GM04504 (cell line): ENCODE measurements around the gene FGF7.
"Not testable (repeated sequence)": the region's sequence is repeated elsewhere in the genome, so short reads cannot be mapped to it uniquely, and the experiment has no call there.

ENCODE experiments used
- DNase-seq: peaks from one replicate; pipeline ENCODE4 v3.0.0-alpha.2; 2012; ENCODE audit warnings: low read depth

Gene FGF7

GRCh38 chr15:49423021-49423420 is at the start of gene FGF7:
Gene FGF7, plus strand, starts transcription at chr15:49423242. Its CDS starts 1,056 bp downstream, at chr15:49424298.
- DNase-seq: peak; percentile 78

GRCh38 chr15:49379996-49380395 is 43.0 kb upstream of the FGF7 start:
- no peak for DNase-seq

GRCh38 chr15:49380912-49381311 is 42.1 kb upstream of the FGF7 start:
- no peak for DNase-seq

GRCh38 chr15:49382394-49382793 is 40.6 kb upstream of the FGF7 start:
- no peak for DNase-seq

GRCh38 chr15:49383266-49383665 is 39.8 kb upstream of the FGF7 start:
- peak; percentile 17 for DNase-seq

GRCh38 chr15:49387471-49387870 is 35.6 kb upstream of the FGF7 start:
- DNase-seq: no peak

- DNase-seq: not testable (repeated sequence)
These were observed 20.3 kb upstream of the FGF7 start for GRCh38 chr15:49402515-49403296.

GRCh38 chr15:49406352-49407118 is 16.5 kb upstream of the FGF7 start:
- DNase-seq: no peak

- no peak for DNase-seq
These were observed 12.4 kb upstream of the FGF7 start for GRCh38 chr15:49410641-49411040.

- no peak for DNase-seq
These were observed 10.2 kb upstream of the FGF7 start for GRCh38 chr15:49412797-49413196.

GRCh38 chr15:49415149-49415548 is 7.9 kb upstream of the FGF7 start:
- DNase-seq: no peak

- peak; percentile 38 for DNase-seq
These were observed 7.4 kb upstream of the FGF7 start for GRCh38 chr15:49415638-49416037.

GRCh38 chr15:49418811-49419210 is 4.2 kb upstream of the FGF7 start:
- no peak for DNase-seq

GRCh38 chr15:49421991-49422390 is 1.1 kb upstream of the FGF7 start:
- peak; percentile 44 for DNase-seq

- no peak for DNase-seq
These were observed 984 bp downstream of the FGF7 start for GRCh38 chr15:49423901-49424550.

GRCh38 chr15:49424954-49425353 is 1.9 kb downstream of the FGF7 start:
- no peak for DNase-seq

GRCh38 chr15:49427372-49427771 is 4.3 kb downstream of the FGF7 start:
- no peak for DNase-seq

GRCh38 chr15:49428409-49429095 is 5.5 kb downstream of the FGF7 start:
- peak; percentile 42 for DNase-seq

- DNase-seq: no peak
These were observed 7.0 kb downstream of the FGF7 start for GRCh38 chr15:49430046-49430445.

GRCh38 chr15:49435174-49435573 is 12.1 kb downstream of the FGF7 start:
- no peak for DNase-seq

- DNase-seq: no peak
These were observed 13.7 kb downstream of the FGF7 start for GRCh38 chr15:49436751-49437150.

- DNase-seq: no peak
These were observed 16.1 kb downstream of the FGF7 start for GRCh38 chr15:49438962-49439631.
